COLO668 (cell line): ENCODE results near the gene TSPO2.

Experiments used
- DNase-seq: peaks from one replicate; lab custom pipeline; 2025; ENCODE audit not compliant: unreplicated experiment; lab: John Stamatoyannopoulos, UW

TSPO2 gene

DNA sequence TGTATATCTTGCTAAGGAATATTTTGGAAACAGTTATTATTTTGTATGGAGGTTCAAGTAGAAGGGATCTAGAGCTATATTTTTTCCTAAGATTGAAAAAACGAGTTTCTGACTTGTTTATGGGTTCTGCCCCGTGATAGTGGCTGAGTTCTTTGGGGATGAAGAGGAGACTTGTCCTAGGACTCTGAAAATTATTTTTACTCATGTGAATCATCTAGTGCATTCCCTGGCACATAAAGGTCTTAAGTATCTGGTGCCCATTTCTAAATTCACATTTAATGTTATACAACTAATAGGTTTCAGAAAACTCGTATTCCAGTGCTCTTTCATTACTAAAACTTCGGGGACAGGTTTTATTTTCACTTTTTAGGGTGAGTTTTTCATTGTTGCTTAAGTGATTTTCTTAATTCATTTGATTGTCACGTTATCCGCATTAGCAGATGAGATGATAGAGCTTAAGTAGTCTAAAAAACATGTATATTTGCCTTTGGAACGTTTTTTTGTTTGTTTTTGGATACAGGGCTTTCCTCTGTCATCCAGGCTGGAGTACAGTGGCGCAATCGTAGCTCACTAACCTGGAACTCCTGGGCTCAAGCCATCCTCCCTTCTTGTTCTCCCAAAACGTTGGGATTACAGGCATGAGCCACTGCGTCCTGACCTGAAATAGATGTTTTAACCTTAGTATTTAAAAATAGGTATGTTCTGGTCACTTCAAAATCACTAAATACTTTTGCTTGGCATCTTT is 32.6 kb downstream of the TSPO2 start:
- no peak for DNase-seq

GRCh38 chr6:41075651-41076626 is 33.7 kb downstream of the TSPO2 start:
- DNase-seq, result no peak

GRCh38 chr6:41077536-41077935 is 35.3 kb downstream of the TSPO2 start:
- no peak for DNase-seq

- DNase-seq, result no peak
Observed at GRCh38 chr6:41078101-41078500, 35.8 kb downstream of the TSPO2 start.

- DNase-seq, result no peak
Observed at GRCh38 chr6:41079080-41079479, 36.8 kb downstream of the TSPO2 start.

GRCh38 chr6:41080621-41081020 is 38.4 kb downstream of the TSPO2 start:
- no peak for DNase-seq

DNA sequence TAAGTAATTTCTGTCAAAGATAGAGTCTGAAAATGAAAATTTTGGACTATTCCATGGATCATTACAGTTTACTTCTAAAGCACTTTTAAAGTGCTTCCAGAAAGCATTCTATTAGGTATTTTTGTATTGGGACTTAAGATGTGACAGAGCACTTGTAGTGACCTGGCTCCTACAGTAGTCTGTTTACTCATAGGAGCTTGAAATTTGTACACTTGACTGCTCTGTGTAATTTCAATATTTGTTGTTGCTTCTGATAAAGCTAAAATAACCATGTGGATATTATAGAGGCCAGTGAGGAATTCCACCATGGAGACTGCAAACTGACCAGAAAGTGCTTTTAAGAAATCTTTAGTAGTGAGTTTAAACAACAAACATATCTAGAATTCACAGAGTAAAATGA is 40.8 kb downstream of the TSPO2 start:
- DNase-seq, result no peak

DNA sequence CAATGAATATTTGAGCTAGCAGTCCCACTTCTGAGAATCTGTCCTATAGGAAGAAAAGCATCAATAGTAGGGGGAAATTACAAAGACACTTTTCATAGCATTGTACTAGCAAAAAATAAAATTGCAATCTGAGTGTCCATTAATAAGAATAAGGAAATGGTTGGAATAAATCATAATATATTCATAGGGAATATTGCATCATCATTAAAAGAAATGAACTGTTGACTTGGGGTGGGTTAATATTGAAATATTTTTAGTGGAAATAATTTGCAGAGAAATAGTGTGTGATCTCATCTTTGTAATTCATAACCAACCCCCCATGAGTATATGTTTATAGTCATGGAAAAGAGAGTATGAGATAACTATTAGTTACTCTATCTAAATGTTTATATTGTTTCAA is 42.9 kb downstream of the TSPO2 start:
- no peak for DNase-seq

GRCh38 chr6:41088451-41088850 is 46.2 kb downstream of the TSPO2 start:
- DNase-seq, result no peak

- DNase-seq, result no peak
Observed at GRCh38 chr6:41090841-41091761, 48.8 kb downstream of the TSPO2 start.

DNA sequence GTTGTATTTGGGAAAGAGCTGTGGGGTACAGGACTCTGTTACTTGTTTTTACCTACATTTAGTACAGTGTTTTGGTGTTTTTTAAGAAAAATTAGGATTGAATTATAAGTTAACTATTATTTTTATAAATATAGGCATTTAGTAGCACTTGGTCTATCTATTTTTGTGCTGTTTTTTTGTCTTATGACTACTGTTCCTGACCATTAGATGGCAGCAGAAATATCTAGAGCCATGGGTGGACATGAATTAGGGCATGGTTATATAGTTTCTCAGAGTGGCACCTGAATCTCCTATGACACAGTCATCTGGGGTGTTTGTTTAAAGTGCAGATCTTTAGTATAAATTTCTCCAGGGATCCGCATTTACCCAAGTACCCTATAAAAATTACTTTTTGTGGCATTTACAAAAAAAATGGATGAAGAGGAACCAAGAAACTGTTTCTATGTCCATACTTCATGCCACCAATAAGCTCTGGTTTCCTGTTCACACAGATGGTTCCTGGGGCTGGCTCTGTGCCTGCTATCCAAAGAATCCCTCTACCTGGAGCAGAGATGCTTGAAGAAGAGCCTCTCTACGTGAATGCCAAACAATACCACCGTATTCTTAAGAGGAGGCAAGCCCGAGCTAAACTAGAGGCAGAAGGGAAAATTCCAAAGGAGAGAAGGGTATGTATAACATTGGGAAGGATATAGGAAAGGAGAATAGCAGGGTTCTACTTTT is 50.3 kb downstream of the TSPO2 start:
- no peak for DNase-seq

DNA sequence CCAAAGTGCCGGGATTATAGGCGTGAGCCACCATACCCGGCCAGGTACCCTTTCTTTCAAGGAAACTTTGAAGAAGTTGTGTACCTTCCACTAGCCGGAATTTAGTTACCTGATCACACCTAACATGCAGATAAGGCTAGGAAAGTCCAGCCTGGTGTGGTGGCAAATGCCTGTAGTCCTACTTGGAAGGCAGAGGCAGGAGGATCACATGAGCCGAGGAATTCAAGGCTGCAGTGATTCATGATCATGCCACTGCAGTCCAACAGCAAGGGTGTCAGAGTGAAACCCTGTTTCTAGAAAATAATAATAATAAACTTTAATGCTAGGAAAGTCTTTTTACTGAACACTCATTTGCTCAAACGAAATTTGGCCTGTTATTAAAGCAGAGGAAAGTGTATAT is 51.5 kb downstream of the TSPO2 start:
- no peak for DNase-seq
